ENCODE results near the gene SLC10A3.

The SLC10A3 gene

DNA sequence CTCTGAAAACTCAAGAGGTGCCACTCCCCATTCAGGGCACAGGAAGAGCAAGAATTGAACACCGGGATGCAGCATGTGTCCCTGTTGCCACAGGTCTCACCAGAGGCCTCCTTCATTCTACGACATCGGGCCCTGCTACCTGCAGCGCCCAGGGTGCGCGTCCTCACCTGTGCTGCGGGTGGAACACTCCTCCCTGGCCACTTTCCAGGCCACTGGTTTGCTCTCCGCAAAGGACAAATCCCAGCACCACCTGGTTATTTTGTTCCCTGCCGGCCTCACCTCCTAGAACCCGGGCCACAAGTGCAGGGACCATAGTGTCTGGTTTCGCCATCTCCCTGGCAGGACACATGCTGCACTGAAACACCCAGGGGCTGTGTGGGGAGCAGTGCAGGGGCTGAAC, 39.9 kb upstream of the SLC10A3 start:
- TF ChIP-seq, protein P1, sequence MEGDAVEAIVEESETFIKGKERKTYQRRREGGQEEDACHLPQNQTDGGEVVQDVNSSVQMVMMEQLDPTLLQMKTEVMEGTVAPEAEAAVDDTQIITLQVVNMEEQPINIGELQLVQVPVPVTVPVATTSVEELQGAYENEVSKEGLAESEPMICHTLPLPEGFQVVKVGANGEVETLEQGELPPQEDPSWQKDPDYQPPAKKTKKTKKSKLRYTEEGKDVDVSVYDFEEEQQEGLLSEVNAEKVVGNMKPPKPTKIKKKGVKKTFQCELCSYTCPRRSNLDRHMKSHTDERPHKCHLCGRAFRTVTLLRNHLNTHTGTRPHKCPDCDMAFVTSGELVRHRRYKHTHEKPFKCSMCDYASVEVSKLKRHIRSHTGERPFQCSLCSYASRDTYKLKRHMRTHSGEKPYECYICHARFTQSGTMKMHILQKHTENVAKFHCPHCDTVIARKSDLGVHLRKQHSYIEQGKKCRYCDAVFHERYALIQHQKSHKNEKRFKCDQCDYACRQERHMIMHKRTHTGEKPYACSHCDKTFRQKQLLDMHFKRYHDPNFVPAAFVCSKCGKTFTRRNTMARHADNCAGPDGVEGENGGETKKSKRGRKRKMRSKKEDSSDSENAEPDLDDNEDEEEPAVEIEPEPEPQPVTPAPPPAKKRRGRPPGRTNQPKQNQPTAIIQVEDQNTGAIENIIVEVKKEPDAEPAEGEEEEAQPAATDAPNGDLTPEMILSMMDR (IDR thresholded peaks at IDR 0.05; ENCODE audit: control insufficient read depth, insufficient read depth, low read depth, low read length, missing control alignments): no peak
- H3K4me3 ChIP-seq (ENCODE audit: control insufficient read depth, low read depth, low read length): no peak overlapping the region
- no peak for DNase-seq (ENCODE audit: low read depth)

DNA sequence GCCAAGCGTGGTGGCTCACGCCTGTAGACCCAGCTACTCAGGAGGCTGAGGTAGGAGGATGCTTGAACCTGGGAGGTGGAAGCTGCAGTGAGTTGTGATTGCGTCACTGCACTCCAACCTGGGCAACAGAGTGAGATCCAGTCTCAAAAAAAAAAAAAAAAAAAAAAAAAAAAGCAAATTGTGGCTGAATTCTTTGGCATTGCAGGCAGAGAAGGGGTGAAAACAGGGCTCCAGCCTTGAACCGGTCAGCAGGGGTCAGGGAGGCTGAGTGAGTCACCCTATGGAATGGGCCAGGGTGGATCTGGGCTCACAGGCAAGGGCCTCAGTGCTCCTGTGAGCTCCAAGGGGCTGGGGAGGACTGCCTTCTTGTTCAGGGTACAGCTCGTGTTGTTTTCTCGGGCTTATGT, 38.8 kb upstream of the SLC10A3 start:
- TF ChIP-seq, protein P1 (IDR thresholded peaks at IDR 0.05; ENCODE audit: control insufficient read depth, insufficient read depth, low read depth, low read length, missing control alignments): no peak
- no peak overlapping the region for H3K4me3 ChIP-seq (ENCODE audit: control insufficient read depth, low read depth, low read length)
- DNase-seq (ENCODE audit: low read depth): no peak

DNA sequence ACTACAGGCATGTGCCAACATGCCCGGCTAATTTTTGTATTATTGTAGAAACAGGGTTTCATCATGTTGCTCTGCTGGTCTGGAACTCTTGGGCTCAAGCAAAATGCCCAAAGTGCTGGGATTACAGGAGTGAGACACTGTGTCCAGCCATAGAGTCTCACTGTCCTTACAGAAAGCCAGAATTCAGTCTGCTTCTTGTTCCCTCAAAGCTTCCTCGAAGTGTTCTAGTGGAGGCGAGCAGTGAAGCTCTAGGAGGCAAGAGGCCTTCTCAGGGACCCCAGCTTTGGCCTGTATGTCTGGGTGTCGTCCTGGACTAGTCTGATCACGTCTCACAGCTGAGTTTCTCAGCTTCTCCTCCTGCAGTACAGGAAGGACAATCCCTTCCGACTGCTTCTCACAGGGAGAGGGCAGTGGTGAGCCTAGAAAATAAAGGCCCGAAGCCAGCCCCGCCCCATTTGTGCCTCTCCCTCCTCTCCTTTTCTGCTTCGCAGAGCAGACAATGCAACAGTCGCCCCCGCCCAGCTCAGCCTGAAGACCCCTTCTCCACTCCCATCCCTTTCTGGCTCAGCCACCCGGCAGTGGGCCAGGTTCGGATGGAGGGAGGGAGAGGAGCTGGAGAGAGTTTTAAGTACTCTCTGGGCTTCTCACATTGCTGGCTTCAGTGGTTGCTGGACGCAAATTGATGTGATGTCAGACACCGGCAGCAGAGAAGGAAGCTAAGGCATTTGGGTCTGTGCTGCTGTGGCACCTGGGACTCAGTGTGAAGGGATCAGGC, 36.7 kb upstream of the SLC10A3 start:
- TF ChIP-seq, protein P1 (IDR thresholded peaks at IDR 0.05; ENCODE audit: control insufficient read depth, insufficient read depth, low read depth, low read length, missing control alignments): peak; percentile 62
- DNase-seq (ENCODE audit: low read depth): peak; percentile 24
- H3K4me3 ChIP-seq (ENCODE audit: control insufficient read depth, low read depth, low read length): peak overlapping the region; percentile 35

DNA sequence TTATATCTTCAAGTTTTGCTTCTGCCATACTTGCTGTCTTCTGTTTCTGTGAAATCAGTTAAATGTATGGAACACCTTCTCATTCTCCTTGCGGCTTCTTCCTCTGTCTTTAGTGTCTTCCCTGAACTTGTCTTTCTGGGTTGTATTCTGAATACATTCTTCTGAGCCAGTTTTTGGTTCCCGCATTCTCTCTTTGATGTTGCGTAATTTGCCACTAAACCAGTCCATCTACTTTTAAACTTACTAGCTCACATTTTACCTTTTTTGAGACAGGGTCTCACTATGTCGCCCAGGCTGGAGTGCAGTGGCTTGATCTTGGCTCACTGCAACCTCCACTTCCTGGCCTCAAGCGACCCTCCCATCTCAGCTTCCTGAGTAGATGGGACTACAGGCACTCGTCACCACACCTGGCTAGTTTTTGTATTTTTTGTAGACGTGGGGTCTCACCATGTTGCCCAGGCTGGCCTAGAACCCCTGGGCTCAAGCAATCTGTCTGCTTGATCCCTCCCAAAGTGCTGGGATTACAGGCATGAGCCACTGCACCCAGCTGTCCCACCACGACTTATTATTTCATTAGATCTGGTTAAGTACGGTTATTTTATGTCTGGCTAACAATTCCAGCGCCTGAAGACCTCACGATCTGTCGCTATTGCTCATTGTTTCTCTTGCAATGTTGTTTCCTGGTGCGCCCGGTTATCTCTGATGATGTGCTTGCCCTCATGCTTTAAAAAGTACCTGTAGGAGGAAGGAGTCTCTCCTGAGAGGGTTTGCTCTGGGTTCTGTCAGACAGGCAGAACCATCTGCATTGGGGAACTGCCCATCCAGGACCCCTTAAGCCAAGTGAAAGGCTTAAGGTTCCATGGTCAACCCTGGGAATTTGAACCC, 35.4 kb upstream of the SLC10A3 start:
- TF ChIP-seq, protein P1 (IDR thresholded peaks at IDR 0.05; ENCODE audit: control insufficient read depth, insufficient read depth, low read depth, low read length, missing control alignments): no peak
- no peak for DNase-seq (ENCODE audit: low read depth)
- no peak overlapping the region for H3K4me3 ChIP-seq (ENCODE audit: control insufficient read depth, low read depth, low read length)

DNA sequence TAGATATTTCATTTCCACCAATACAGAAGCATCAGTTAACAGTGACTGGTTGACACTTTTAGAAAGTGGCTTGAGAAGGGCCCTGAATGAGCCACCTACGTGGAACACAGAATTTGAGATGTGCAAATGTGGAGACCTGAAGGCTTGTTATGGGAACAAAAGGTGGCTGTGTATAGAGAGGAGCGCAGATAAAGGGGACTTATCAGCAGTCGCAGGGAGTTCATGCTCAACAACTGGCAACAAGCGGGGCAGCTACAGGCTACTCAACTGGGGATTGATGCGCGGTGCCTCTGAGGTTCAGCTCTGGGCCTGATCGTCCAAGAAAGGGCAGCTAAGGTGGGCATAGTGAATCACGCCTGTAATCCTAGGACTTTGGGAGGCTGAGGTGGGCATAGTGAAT, 29.0 kb upstream of the SLC10A3 start:
- no peak for DNase-seq (ENCODE audit: low read depth)
- H3K4me3 ChIP-seq (ENCODE audit: control insufficient read depth, low read depth, low read length): no peak overlapping the region
- TF ChIP-seq, protein P1 (IDR thresholded peaks at IDR 0.05; ENCODE audit: control insufficient read depth, insufficient read depth, low read depth, low read length, missing control alignments): no peak

DNA sequence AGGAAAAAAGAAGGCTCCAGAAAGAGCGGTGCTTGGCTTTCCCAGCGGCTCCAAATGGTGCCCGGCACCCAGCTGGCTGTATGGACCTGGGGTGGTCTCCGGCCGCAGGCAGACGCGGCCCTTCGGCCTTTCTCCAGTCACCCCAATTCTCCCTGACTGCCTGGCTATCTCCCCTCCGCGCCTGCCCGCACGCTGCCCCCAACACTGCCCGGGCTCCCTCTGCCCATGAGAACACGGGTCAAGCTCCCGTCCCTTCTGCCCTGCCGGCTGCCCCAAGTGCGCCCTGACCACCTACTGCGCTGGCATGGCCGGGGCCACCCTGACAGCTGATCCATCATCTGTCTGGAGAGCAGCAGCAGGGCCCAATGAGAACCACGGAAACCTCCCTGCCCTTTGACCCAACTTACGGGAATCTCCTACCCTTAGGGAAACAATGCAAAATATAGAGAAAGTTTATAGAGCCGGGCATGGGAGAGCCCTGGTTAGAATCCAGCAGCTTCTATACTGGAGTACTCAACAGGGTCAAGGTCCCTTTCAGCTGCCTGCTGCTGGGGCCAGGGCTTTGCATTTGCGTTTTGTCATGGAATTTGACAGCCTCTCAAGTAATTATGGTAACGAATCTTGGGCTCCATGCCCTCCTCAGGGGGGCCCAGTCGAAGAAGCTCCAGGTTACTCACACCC, 26.8 kb upstream of the SLC10A3 start:
- peak overlapping the region; percentile 33 for H3K4me3 ChIP-seq (ENCODE audit: control insufficient read depth, low read depth, low read length)
- no peak for DNase-seq (ENCODE audit: low read depth)

More for the DNA sequence above, 26.8 kb upstream of the SLC10A3 start:
- TF ChIP-seq, protein P1 (IDR thresholded peaks at IDR 0.05; ENCODE audit: control insufficient read depth, insufficient read depth, low read depth, low read length, missing control alignments): no peak
